Activated T-cell treated with anti-CD3 and anti-CD28 coated beads, Interleukin-2, amount 50 U/mL, for 24 hours (primary cell): ENCODE data around the gene RAP1GAP.

Experiments
- DNase-seq: peaks from one replicate; pipeline ENCODE4 v3.0.0-alpha.2; 2020
- H3K27ac Mint-ChIP-seq: 2 replicates; pipeline ENCODE4 v1.8.0; 2020; ENCODE audit warnings: mild to moderate bottlenecking, mixed read lengths
- H3K27me3 Mint-ChIP-seq: 2 replicates; pipeline ENCODE4 v1.8.0; 2020; ENCODE audit warnings: mixed read lengths
- H3K36me3 Mint-ChIP-seq: 2 replicates; pipeline ENCODE4 v1.8.0; 2020; ENCODE audit warnings: low read depth, mixed read lengths
- H3K4me1 Mint-ChIP-seq: 2 replicates; pipeline ENCODE4 v1.8.0; 2020; ENCODE audit warnings: low read depth, mixed read lengths
- H3K4me3 Mint-ChIP-seq: 2 replicates; pipeline ENCODE4 v1.8.0; 2020; ENCODE audit warnings: mild to moderate bottlenecking, moderate library complexity, mixed read lengths
- H3K9me3 Mint-ChIP-seq: 2 replicates; pipeline ENCODE4 v1.8.0; 2020; ENCODE audit warnings: mixed read lengths

The RAP1GAP gene

DNA sequence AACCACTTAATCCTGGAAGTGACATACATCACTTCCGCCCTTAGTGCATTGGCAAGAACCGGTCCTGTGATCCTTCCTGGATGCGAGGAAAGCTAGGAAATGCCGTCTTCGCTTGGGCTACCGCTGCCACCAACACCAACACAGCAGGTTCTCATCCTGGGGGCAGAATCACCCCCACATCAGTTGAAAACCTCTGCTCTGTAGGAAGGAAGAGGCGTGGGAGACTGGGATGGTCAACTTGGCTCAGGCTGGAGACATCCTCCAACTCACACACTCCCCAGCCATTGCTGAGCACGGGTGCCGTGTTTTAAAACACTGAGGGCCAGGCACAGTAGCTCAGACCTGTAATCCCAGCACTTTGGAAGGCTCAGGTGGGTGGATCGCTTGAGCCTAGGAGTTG is 85.1 kb downstream of the RAP1GAP start:
- H3K4me1 Mint-ChIP-seq = no peaks in the 10 kb centered on the region
- H3K27ac Mint-ChIP-seq = no peak overlapping the region
- no peaks in the 10 kb centered on the region for H3K9me3 Mint-ChIP-seq
- no peaks in the 10 kb centered on the region for H3K36me3 Mint-ChIP-seq
- H3K27me3 Mint-ChIP-seq = peaks cover 26% of the 10 kb centered on the region
- H3K4me3 Mint-ChIP-seq = no peak overlapping the region
- DNase-seq = no peak

DNA sequence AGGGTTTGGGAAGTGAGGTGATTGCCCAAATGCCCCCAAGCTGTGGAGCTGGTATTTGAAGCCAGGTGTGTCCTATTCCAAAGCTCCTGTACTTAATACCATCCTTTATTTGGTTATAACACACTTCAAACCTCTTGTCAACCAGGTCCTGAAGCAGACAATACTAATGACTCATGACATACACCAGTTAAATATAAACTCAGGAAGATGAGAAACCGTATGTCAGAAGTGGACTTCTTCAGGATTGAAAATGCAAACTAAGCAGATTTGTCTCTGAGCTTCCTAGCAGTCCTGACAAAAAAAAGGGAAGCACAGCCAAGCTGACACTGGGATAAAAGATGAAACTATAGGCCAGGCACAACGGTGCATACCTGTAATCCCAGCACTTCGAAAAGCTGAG is 89.4 kb downstream of the RAP1GAP start:
- peaks cover 15% of the 10 kb centered on the region for H3K27me3 Mint-ChIP-seq
- H3K27ac Mint-ChIP-seq = no peak overlapping the region
- H3K4me3 Mint-ChIP-seq = no peak overlapping the region
- H3K9me3 Mint-ChIP-seq = no peaks in the 10 kb centered on the region
- no peaks in the 10 kb centered on the region for H3K36me3 Mint-ChIP-seq
- no peak for DNase-seq
- H3K4me1 Mint-ChIP-seq = no peaks in the 10 kb centered on the region

DNA sequence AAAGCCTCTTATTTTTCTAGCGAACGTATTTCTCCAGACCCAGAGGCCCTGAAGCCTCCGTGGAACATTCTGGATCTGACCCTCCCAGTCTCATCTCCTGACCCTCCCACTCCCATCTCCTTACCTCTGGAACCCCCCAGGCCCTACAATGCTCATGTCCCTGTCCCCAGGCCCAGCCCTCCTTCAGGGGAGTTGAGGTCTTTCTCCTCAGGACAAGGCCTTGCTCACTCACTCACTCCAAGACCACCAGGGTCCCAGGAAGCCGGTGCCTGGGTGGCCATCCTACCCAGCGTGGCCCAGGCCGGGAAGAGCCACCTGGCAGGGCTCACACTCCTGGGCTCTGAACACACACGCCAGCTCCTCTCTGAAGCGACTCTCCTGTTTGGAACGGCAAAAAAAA is 91.2 kb downstream of the RAP1GAP start:
- Mint-ChIP-seq H3K4me3 (no peak overlapping the region), H3K27me3 (peaks cover 28% of the 10 kb centered on the region), H3K36me3 (no peaks in the 10 kb centered on the region), H3K9me3 (no peaks in the 10 kb centered on the region), H3K27ac (no peak overlapping the region), H3K4me1 (no peaks in the 10 kb centered on the region)
- no peak for DNase-seq

DNA sequence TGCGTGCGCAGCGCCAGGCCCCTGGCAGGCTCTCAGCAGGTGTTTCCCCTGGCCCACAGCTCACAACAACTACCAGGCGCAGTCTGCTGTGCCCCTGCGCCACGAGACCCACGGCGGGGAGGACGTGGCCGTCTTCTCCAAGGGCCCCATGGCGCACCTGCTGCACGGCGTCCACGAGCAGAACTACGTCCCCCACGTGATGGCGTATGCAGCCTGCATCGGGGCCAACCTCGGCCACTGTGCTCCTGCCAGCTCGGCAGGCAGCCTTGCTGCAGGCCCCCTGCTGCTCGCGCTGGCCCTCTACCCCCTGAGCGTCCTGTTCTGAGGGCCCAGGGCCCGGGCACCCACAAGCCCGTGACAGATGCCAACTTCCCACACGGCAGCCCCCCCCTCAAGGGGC is 91.8 kb downstream of the RAP1GAP start:
- H3K27me3 Mint-ChIP-seq = peaks cover 34% of the 10 kb centered on the region
- H3K27ac Mint-ChIP-seq = no peak overlapping the region
- no peaks in the 10 kb centered on the region for H3K4me1 Mint-ChIP-seq
- no peak for DNase-seq
- H3K4me3 Mint-ChIP-seq = no peak overlapping the region
- H3K36me3 Mint-ChIP-seq = no peaks in the 10 kb centered on the region
- H3K9me3 Mint-ChIP-seq = no peaks in the 10 kb centered on the region

DNA sequence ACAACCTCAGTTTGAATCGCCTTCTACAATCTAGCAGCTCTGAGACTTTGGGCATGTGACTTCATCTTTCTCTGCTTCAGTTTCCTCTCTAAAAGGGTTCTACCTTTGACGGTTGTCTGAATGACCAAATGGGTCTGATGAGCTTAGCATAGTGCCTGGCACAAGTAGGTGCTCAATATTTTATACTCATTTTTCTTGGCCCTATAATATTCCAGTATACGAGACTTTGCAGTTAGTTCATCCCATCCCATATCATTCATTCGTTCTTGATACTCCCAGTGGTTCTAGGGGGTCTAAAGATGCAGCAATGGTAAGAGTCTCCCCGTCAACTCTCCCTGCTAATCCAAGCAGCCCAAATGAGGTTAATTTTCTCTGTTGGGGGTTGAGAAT is 92.4 kb downstream of the RAP1GAP start:
- no peaks in the 10 kb centered on the region for H3K9me3 Mint-ChIP-seq
- DNase-seq = no peak
- no peaks in the 10 kb centered on the region for H3K4me1 Mint-ChIP-seq
- no peak overlapping the region for H3K27ac Mint-ChIP-seq
- no peak overlapping the region for H3K4me3 Mint-ChIP-seq
- H3K36me3 Mint-ChIP-seq = no peaks in the 10 kb centered on the region
- H3K27me3 Mint-ChIP-seq = peaks cover 29% of the 10 kb centered on the region

DNA sequence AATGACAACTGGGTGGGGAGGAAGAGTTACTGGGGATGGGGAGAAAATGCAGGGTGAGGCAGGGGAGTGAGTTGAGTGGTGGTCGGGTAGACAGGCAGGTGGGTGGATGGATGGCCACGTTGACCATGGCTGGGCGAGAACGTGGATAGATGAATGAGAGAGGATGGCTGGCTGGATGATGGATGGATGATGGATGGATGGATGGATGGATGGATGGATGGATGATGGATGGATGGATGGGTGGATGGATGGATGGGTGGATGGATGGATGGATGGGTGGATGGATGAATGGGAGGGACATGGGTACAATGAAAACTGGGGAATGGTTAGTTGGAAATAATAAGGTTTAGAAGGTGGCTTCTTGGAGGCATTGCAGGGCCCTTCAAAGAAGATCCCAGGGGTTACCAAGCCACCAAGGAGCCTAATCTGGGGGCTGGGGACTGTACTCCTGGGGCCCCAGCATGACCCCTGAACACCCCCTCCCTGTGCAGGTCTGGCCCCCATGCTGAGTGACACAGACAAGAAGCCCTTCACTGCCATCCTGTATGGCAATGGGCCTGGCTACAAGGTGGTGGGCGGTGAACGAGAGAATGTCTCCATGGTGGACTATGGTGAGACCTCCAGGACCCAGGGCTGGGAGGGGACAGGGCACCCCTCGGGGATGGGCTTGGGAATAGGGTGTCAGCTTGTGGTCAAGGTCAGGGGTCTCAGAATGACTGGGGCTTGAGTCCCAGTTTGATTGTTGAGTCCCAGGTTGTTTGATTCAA is 92.9 kb downstream of the RAP1GAP start:
- H3K36me3 Mint-ChIP-seq = no peaks in the 10 kb centered on the region
- H3K27ac Mint-ChIP-seq = no peak overlapping the region
- H3K4me3 Mint-ChIP-seq = no peak overlapping the region
- no peak for DNase-seq
- H3K9me3 Mint-ChIP-seq = no peaks in the 10 kb centered on the region
- H3K4me1 Mint-ChIP-seq = no peaks in the 10 kb centered on the region
- H3K27me3 Mint-ChIP-seq = peaks cover 29% of the 10 kb centered on the region

DNA sequence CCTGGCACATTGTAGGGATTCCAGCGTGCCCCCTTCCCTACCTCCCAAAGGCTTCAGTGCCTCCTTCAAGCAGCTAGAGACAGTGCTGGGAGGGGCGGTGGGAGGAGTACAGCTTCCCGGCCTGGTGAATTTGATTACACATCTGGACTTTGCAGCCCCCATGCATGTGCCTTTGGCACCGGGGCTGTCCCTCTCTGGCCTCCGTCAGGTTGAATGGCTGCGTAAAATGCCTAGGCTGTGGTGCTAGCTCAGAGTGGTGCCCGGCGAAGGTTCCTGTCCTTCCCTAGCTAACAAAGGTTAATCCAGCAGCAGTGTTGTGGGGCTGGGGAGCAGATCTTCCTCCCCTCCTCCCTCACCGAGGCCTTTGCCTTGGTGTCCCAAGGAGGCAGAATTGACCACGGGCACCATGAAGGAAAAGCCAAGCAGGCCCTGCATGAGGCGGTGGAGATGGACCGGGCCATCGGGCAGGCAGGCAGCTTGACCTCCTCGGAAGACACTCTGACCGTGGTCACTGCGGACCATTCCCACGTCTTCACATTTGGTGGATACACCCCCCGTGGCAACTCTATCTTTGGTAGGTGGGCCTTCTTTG is 93.7 kb downstream of the RAP1GAP start:
- Mint-ChIP-seq H3K4me3 (no peak overlapping the region), H3K36me3 (no peaks in the 10 kb centered on the region), H3K27ac (no peak overlapping the region), H3K4me1 (no peaks in the 10 kb centered on the region), H3K9me3 (no peaks in the 10 kb centered on the region), H3K27me3 (peaks cover 29% of the 10 kb centered on the region)
- DNase-seq = no peak

DNA sequence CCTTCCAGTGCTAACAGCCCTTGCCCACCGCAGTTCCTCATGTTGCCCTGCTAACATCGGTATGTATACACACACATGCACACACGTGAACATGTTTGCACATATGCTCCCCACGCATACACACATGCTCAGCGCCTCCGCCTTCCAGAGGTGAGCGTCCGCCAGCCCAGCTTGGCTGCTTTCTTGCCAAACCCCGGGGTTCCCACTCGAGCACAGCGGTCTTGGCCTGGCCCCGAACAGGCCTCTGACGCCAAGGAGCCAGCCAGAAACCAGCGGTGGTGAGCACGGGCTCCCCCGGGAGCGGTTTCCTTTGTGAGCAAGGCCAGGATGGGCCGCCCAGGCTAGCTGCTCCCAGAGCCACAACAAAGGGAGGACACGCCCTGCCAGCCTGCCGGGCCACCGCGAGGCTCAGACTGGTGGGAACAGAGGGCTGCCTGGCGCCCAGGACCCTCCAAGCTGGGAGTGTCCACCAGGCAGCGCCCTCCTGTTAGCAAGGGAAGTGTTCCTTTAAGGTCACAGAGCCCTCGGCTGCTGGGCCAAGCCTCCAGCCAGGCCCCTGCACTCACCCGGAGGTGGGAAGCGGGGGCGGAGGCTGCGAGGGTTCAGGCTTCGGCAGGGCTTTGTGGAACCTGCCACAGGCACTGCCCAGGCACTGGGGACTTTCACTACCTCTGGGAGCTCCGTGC is 94.5 kb downstream of the RAP1GAP start:
- Mint-ChIP-seq H3K36me3 (no peaks in the 10 kb centered on the region), H3K9me3 (no peaks in the 10 kb centered on the region), H3K4me1 (no peaks in the 10 kb centered on the region), H3K27ac (no peak overlapping the region), H3K27me3 (peaks cover 29% of the 10 kb centered on the region), H3K4me3 (no peak overlapping the region)
- DNase-seq = no peak

DNA sequence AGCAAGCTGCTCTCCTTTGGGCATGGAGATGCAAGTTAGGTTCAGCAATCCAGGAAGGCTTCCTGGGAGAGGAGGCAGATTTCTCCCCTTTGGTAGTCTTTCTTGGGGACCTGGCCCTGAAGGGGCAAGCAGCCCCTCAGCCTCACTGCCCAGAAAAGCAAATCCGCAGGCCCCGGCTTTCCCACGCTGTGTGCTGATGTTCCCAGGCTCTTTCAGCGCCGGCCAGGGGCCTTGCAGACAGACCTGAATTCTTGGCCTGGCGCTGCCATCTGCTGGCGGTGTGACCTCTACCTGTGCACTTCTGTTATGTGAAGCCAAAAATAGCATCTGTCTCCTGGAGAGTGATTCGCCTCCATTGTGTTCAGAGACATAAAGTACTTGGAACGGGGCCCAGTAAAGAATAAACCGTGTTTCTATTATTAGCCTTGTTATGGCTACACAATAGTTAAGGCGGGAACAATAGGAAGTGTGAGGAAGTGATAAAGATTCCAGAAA is 95.1 kb downstream of the RAP1GAP start:
- Mint-ChIP-seq H3K9me3 (no peaks in the 10 kb centered on the region), H3K4me3 (no peak overlapping the region), H3K27me3 (peaks cover 29% of the 10 kb centered on the region), H3K27ac (no peak overlapping the region), H3K4me1 (no peaks in the 10 kb centered on the region), H3K36me3 (no peaks in the 10 kb centered on the region)
- no peak for DNase-seq

DNA sequence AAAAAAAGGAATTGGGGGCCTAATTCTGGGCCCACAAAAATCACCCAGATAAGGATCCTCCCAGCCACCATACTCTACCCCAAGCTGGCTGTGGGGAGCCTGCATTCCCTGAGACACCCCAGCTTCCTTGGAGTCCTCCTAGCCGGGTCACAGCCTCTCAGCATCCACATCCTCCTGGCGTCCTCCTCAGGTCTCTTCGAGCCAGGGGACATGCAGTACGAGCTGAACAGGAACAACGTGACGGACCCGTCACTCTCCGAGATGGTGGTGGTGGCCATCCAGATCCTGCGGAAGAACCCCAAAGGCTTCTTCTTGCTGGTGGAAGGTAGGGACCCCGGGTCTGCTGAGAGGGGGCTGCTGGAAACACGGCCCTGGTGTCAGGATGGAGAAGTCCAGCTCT is 95.7 kb downstream of the RAP1GAP start:
- Mint-ChIP-seq H3K4me3 (no peak overlapping the region), H3K27me3 (peaks cover 29% of the 10 kb centered on the region)

DNA sequence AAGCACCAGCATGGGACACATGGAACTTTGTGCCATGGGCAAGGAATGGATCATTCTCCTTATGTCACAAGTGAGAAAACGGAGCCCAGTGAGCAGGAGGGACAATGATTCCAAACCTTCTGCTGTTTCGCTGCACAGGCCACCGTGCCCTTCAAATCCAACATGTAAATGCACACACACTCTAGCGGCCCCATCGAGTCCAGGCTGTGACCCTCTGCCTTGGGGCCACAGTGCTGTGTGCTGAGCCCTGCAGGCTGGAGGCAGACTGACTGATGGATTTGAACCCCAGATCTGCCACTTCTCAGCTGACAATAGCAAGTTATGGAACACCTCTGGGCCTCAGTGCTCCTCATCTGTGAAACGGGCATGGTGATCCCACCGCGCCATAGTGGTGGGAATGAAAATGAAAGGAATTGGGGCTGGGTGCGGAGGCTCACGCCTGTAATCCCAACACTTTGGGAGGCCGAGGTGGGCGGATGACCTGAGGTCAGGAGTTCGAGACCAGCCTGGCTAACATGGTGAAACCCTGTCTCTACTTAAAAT is 96.4 kb downstream of the RAP1GAP start:
- Mint-ChIP-seq H3K27ac (no peak overlapping the region), H3K4me1 (no peaks in the 10 kb centered on the region), H3K27me3 (peaks cover 29% of the 10 kb centered on the region), H3K4me3 (no peak overlapping the region), H3K9me3 (no peaks in the 10 kb centered on the region), H3K36me3 (no peaks in the 10 kb centered on the region)
- no peak for DNase-seq

More for the DNA sequence above, 95.7 kb downstream of the RAP1GAP start:
- Mint-ChIP-seq H3K9me3 (no peaks in the 10 kb centered on the region), H3K27ac (no peak overlapping the region), H3K4me1 (no peaks in the 10 kb centered on the region), H3K36me3 (no peaks in the 10 kb centered on the region)
- DNase-seq = no peak

DNA sequence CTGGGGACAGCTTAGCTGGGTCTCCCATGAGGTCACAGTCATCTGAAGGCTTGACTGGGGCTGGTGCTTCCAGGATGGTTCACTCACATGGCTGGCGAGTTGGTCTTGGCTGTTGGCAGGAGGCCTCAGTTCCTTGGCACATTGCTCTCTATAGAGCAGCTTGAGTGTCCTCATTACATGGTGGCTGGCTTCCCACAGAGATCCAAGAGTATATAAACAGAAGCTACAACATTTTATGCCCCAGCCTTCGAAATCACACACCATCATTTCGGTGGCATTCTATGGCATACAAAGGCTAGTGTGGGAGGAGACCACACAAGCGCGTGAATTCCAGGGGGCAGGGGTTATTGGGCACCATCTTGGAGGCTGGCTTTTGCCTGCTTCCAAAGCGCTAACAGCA is 96.9 kb downstream of the RAP1GAP start:
- Mint-ChIP-seq H3K4me3 (no peak overlapping the region), H3K27me3 (peaks cover 29% of the 10 kb centered on the region), H3K4me1 (no peaks in the 10 kb centered on the region), H3K9me3 (no peaks in the 10 kb centered on the region), H3K27ac (no peak overlapping the region), H3K36me3 (no peaks in the 10 kb centered on the region)
- DNase-seq = no peak

DNA sequence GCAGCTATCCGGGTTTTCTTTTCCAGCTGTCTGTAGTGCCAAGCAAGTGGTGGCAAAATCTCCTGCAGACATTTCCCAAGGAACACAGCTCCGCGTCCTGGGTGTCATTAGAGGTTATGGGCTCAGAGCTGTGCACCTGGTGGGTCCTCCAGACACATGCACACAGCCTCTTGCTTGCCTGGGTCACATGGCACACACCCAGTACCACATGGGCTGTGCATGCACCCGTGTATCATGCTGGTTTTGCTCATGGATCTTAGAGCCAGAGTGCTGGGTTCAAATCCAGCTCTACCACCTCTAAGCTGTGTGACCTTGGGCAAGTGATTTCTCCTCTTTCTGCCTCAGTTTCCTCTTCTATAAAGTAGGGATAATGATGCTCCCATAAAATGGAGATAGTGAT is 98.3 kb downstream of the RAP1GAP start:
- no peak overlapping the region for H3K27ac Mint-ChIP-seq
- H3K27me3 Mint-ChIP-seq = peaks cover 26% of the 10 kb centered on the region
- H3K36me3 Mint-ChIP-seq = no peaks in the 10 kb centered on the region

DNA sequence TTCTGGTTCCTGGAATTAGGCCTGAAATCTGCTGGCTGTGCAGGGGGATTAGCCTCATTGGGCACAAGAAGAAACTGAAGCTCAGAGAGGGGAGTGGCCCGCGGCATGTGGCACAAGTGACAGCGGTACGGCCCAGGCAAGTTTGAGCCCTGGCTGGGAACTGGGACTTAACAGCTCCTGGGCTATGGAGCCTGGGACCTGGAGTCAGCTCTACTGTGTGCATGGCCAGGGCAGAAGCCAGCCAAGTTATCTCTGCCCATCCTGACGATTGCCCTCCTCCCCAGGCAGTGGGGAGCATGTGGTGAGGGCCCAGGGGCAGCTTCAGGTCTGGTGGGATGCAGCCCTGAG is 98.7 kb downstream of the RAP1GAP start:
- H3K36me3 Mint-ChIP-seq = no peaks in the 10 kb centered on the region
- H3K27ac Mint-ChIP-seq = no peak overlapping the region
- no peaks in the 10 kb centered on the region for H3K4me1 Mint-ChIP-seq
- H3K27me3 Mint-ChIP-seq = peaks cover 25% of the 10 kb centered on the region
- no peaks in the 10 kb centered on the region for H3K9me3 Mint-ChIP-seq
- no peak overlapping the region for H3K4me3 Mint-ChIP-seq
- no peak for DNase-seq

More for the DNA sequence above, 98.3 kb downstream of the RAP1GAP start:
- Mint-ChIP-seq H3K9me3 (no peaks in the 10 kb centered on the region), H3K4me1 (no peaks in the 10 kb centered on the region), H3K4me3 (no peak overlapping the region)
- DNase-seq = no peak
